Measurements from ENCODE around the gene GRIPAP1. TPM values are rescaled to one million over a fixed set of nuclear protein-coding genes. Genes with fewer than 3 reads are reported as not detected.
"Not testable (repeated sequence)": the region's sequence is repeated elsewhere in the genome, so short reads cannot be mapped to it uniquely, and the experiment has no call there.

GRIPAP1 gene
- total RNA-seq, 4 donors from 2014 or later, result 28.1 to 62.6 (median 33.9) TPM

- WGBS, 2 donors (ENCODE audit: low coverage in 1 of 2), result 67% methylated on average over 3 of the region's 10 CpGs; no CpG with 5 or more reads in 1 of the 2 donors
- Histone ChIP-seq H3K4me1 (no peaks in the 10 kb centered on the region), H3K4me3 (no peak overlapping the region), H3K27ac (no peak overlapping the region), H3K27me3 (no peaks in the 10 kb centered on the region), H3K9me3 (no peaks in the 10 kb centered on the region), H3K36me3 (peaks cover 0 to 94% of the 10 kb centered on the region in 2 donors)
- no peak for TF ChIP-seq CTCF (IDR thresholded peaks at IDR 0.05)
- no peak for TF ChIP-seq POLR2AphosphoS5 (IDR thresholded peaks at IDR 0.05)
- no peak for TF ChIP-seq EP300 (IDR thresholded peaks at IDR 0.05)
- no peak for TF ChIP-seq POLR2A (IDR thresholded peaks at IDR 0.05)
- no peak for ATAC-seq
These were observed 20.9 kb downstream of the GRIPAP1 start for GRCh38 chrX:48981178-48981577.

GRCh38 chrX:48980341-48980740 lies 21.7 kb downstream of the GRIPAP1 start:
- not testable (repeated sequence) for H3K9me3 ChIP-seq, ATAC-seq, H3K27ac ChIP-seq, H3K4me3 ChIP-seq, H3K27me3 ChIP-seq, H3K4me1 ChIP-seq
- 66 to 81% methylated on average over 8 to 9 of the region's 10 CpGs for WGBS, 2 donors (ENCODE audit: low coverage in 1 of 2)
- H3K36me3 ChIP-seq, result peaks cover 0 to 94% of the 10 kb centered on the region in 2 donors

GRCh38 chrX:48978226-48978625 lies 23.8 kb downstream of the GRIPAP1 start:
- no peak for ATAC-seq
- no peak for TF ChIP-seq EP300 (IDR thresholded peaks at IDR 0.05)
- no peaks in the 10 kb centered on the region for H3K27me3 ChIP-seq
- H3K9me3 ChIP-seq, result no peaks in the 10 kb centered on the region
- no peak overlapping the region for H3K27ac ChIP-seq
- 60 to 100% methylated on average over 1 of the region's 5 CpGs for WGBS, 2 donors (ENCODE audit: low coverage in 1 of 2)
- no peaks in the 10 kb centered on the region for H3K4me1 ChIP-seq
- no peak overlapping the region for H3K4me3 ChIP-seq
- H3K36me3 ChIP-seq, result peaks cover 0 to 88% of the 10 kb centered on the region in 2 donors

GRCh38 chrX:48976086-48976485 lies 26.0 kb downstream of the GRIPAP1 start:
- no CpG with 5 or more reads among the region's 6 CpGs for WGBS, 2 donors (ENCODE audit: low coverage in 1 of 2)
- Histone ChIP-seq H3K4me1 (peaks cover 0 to 13% (median 0%) of the 10 kb centered on the region in 3 donors), H3K27me3 (no peaks in the 10 kb centered on the region), H3K9me3 (no peaks in the 10 kb centered on the region), H3K4me3 (no peak overlapping the region), H3K36me3 (peaks cover 0 to 67% of the 10 kb centered on the region in 2 donors), H3K27ac (no peak overlapping the region)
- no peak for ATAC-seq
- TF ChIP-seq EP300 (IDR thresholded peaks at IDR 0.05), result no peak
- no peak for TF ChIP-seq CTCF (IDR thresholded peaks at IDR 0.05)
- no peak for TF ChIP-seq POLR2AphosphoS5 (IDR thresholded peaks at IDR 0.05)
- TF ChIP-seq POLR2A (IDR thresholded peaks at IDR 0.05), result no peak

GRCh38 chrX:48975541-48975940 lies 26.5 kb downstream of the GRIPAP1 start:
- H3K36me3 ChIP-seq, result peaks cover 0 to 62% of the 10 kb centered on the region in 2 donors
- TF ChIP-seq POLR2AphosphoS5 (IDR thresholded peaks at IDR 0.05) (no peak), POLR2A (IDR thresholded peaks at IDR 0.05) (no peak), CTCF (IDR thresholded peaks at IDR 0.05) (no peak), EP300 (IDR thresholded peaks at IDR 0.05) (no peak)
- no peaks in the 10 kb centered on the region for H3K9me3 ChIP-seq
- H3K27me3 ChIP-seq, result no peaks in the 10 kb centered on the region
- H3K27ac ChIP-seq, result no peak overlapping the region
- WGBS, 2 donors (ENCODE audit: low coverage in 1 of 2), result 93 to 94% methylated on average over 3 to 5 of the region's 5 CpGs
- H3K4me1 ChIP-seq, result peaks cover 0 to 13% (median 0%) of the 10 kb centered on the region in 3 donors
- ATAC-seq, result no peak
- no peak overlapping the region for H3K4me3 ChIP-seq

GRCh38 chrX:48975041-48975440 lies 27.0 kb downstream of the GRIPAP1 start:
- Histone ChIP-seq H3K4me1 (peaks cover 0 to 13% (median 0%) of the 10 kb centered on the region in 3 donors), H3K4me3 (no peak overlapping the region), H3K27ac (no peak overlapping the region), H3K9me3 (no peaks in the 10 kb centered on the region), H3K36me3 (peaks cover 0 to 57% of the 10 kb centered on the region in 2 donors), H3K27me3 (no peaks in the 10 kb centered on the region)
- WGBS, 2 donors (ENCODE audit: low coverage in 1 of 2), result no CpG with 5 or more reads among the region's 7 CpGs
- TF ChIP-seq CTCF (IDR thresholded peaks at IDR 0.05) (no peak), POLR2AphosphoS5 (IDR thresholded peaks at IDR 0.05) (no peak), POLR2A (IDR thresholded peaks at IDR 0.05) (no peak), EP300 (IDR thresholded peaks at IDR 0.05) (no peak)
- ATAC-seq, result no peak
